Vagina (tissue), 2 donors: Measurements from ENCODE around the gene TOP3A.

Source experiments
- CTCF ChIP-seq, 3 experiments: fragments of 450-650 bp in 2 of 3; fragments of 200-600 bp in 1 of 3; sonication (generic) in 1 of 3; IDR thresholded peaks; one replicate each; pipeline ENCODE4 v1.5.1; 2017 to 2019; ENCODE audit warnings: antibody characterized with exemption in 3 of 3, mild to moderate bottlenecking in 2 of 3, moderate library complexity in 2 of 3
- POLR2A ChIP-seq, 2 donors: fragments of 450-650 bp; IDR thresholded peaks; one replicate each; pipeline ENCODE4 v1.6.1; 2017; ENCODE audit warnings: antibody characterized with exemption in 2 of 2, mild to moderate bottlenecking in 2 of 2, moderate library complexity in 2 of 2
- POLR2AphosphoS5 ChIP-seq, 2 donors: sonication (generic); formaldehyde crosslinking; IDR thresholded peaks; one replicate each; pipeline ENCODE4 v1.9.0; 2017; ENCODE audit warnings: antibody characterized with exemption in 2 of 2, mild to moderate bottlenecking in 2 of 2, low read depth in 1 of 2; ENCODE audit not compliant: insufficient read depth in 1 of 2

DNA sequence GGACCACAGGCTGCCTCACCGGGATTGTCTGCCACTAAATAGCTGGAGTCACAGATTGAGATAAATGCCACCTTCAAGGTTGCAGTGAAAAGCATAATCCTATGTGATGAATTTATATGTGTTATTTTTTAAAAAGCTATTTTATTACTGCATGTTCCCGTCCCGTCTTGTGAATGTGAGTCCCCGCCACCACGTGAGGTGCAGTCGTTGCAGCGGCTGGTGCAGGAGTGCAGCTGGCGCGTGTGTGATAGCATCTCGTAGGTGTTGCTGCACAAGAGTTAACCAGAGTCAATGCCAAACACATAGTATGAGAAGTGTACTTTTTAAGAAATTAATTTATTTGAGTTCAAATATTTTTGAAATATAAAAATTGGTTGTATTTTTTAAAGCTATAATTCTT lies 12.8 kb upstream of the TOP3A start:
- TF ChIP-seq CTCF (IDR thresholded peaks at IDR 0.05) = no peak
- TF ChIP-seq POLR2A (IDR thresholded peaks at IDR 0.05) = no peak
- no peak for TF ChIP-seq POLR2AphosphoS5 (IDR thresholded peaks at IDR 0.05; ENCODE audit: insufficient read depth in 1 of 2, low read depth in 1 of 2)
